HEK293 (cell line): Measurements from ENCODE around the gene DSCAM.

Source experiments
- CTCF ChIA-PET: fragments of 350-600 bp; formaldehyde crosslinking; extraction: SDS; loops from one replicate; lab custom pipeline; 2021; ENCODE audit warnings: antibody characterized with exemption; lab: Yijun Ruan, JAX
- POLR2A ChIA-PET: fragments of 300-600 bp; formaldehyde crosslinking; extraction: SDS; loops from one replicate; lab custom pipeline; 2020; ENCODE audit warnings: antibody characterized with exemption, inconsistent platforms; lab: Yijun Ruan, JAX
- H3K27ac ChIP-seq: fragments of 200-500 bp; sonication (Bioruptor generic); 2 replicates; pipeline ENCODE4 v1.5.1; 2014; ENCODE audit warnings: low read depth, low read length, control low read depth, inconsistent platforms; ENCODE audit errors: extremely low read depth
- H3K36me3 ChIP-seq, 2 experiments: fragments of 200-500 bp in 1 of 2; sonication (Bioruptor generic) in 1 of 2; 1 replicate in 1 of 2; 2 replicates in 1 of 2; pipeline ENCODE4 v1.5.1; 2014 to 2017; ENCODE audit warnings: inconsistent platforms in 2 of 2, low read length in 2 of 2; ENCODE audit not compliant: control insufficient read depth in 2 of 2, insufficient read depth in 1 of 2
- H3K4me1 ChIP-seq: fragments of 200-500 bp; sonication (Bioruptor generic); 2 replicates; pipeline ENCODE4 v1.5.1; 2014; ENCODE audit warnings: mild to moderate bottlenecking, low read length, inconsistent platforms; ENCODE audit not compliant: control insufficient read depth, insufficient read depth
- H3K4me3 ChIP-seq: 2 replicates; pipeline ENCODE4 v1.5.1; 2011; ENCODE audit warnings: low read depth, mild to moderate bottlenecking, control low read depth, low read length, moderate library complexity
- H3K9me3 ChIP-seq: fragments of 200-500 bp; sonication (Bioruptor generic); 2 replicates; pipeline ENCODE4 v1.5.1; 2014; ENCODE audit warnings: low read depth, low read length, inconsistent platforms; ENCODE audit not compliant: control insufficient read depth, insufficient read depth
- GLIS2 ChIP-seq: fragments of 450-650 bp; formaldehyde crosslinking; IDR thresholded peaks from 2 replicates; pipeline ENCODE4 v1.5.1; 2016; ENCODE audit warnings: missing biosample characterization, missing genetic modification characterization
- HOXA7 ChIP-seq: sonication (generic); formaldehyde crosslinking; IDR thresholded peaks from 2 replicates; pipeline ENCODE4 v1.8.1; 2022; ENCODE audit warnings: missing genetic modification reagents, borderline replicate concordance
- INSM2 ChIP-seq: fragments of 450-650 bp; formaldehyde crosslinking; IDR thresholded peaks from 2 replicates; pipeline ENCODE4 v1.5.1; 2016; ENCODE audit warnings: missing biosample characterization, missing genetic modification characterization
- KLF16 ChIP-seq: fragments of 450-650 bp; formaldehyde crosslinking; IDR thresholded peaks from 2 replicates; pipeline ENCODE4 v1.5.1; 2017; ENCODE audit warnings: missing biosample characterization, missing genetic modification characterization
- KLF9 ChIP-seq: fragments of 450-650 bp; formaldehyde crosslinking; IDR thresholded peaks from 2 replicates; pipeline ENCODE4 v1.5.1; 2016; ENCODE audit warnings: missing biosample characterization, missing genetic modification characterization, low read depth
- MZF1 ChIP-seq: fragments of 450-650 bp; formaldehyde crosslinking; IDR thresholded peaks from 2 replicates; pipeline ENCODE4 v1.5.1; 2017; ENCODE audit warnings: missing biosample characterization, missing genetic modification characterization, borderline replicate concordance
- OVOL3 ChIP-seq: fragments of 450-650 bp; formaldehyde crosslinking; IDR thresholded peaks from 2 replicates; pipeline ENCODE4 v1.5.1; 2016; ENCODE audit warnings: missing biosample characterization, missing genetic modification characterization
- PRDM1 ChIP-seq: fragments of 450-650 bp; formaldehyde crosslinking; IDR thresholded peaks from 2 replicates; pipeline ENCODE4; 2016; ENCODE audit warnings: missing biosample characterization, missing genetic modification characterization
- YY1 ChIP-seq: fragments of 450-650 bp; formaldehyde crosslinking; IDR thresholded peaks from 2 replicates; pipeline ENCODE4 v1.5.1; 2018; ENCODE audit warnings: missing biosample characterization, missing genetic modification characterization
- YY2 ChIP-seq: fragments of 450-650 bp; formaldehyde crosslinking; IDR thresholded peaks from 2 replicates; pipeline ENCODE4 v1.5.1; 2016; ENCODE audit warnings: missing biosample characterization, missing genetic modification characterization
- ZBTB49 ChIP-seq: fragments of 450-650 bp; formaldehyde crosslinking; IDR thresholded peaks from 2 replicates; pipeline ENCODE4 v1.5.1; 2016; ENCODE audit warnings: missing biosample characterization, missing genetic modification characterization, low read depth
- ZEB2 ChIP-seq: fragments of 450-650 bp; formaldehyde crosslinking; IDR thresholded peaks from 2 replicates; pipeline ENCODE4 v1.5.1; 2016; ENCODE audit warnings: missing biosample characterization, missing genetic modification characterization
- ZFP3 ChIP-seq: fragments of 450-650 bp; formaldehyde crosslinking; IDR thresholded peaks from 2 replicates; pipeline ENCODE4 v1.5.1; 2016; ENCODE audit warnings: low read depth, missing biosample characterization, missing genetic modification characterization
- ZIC2 ChIP-seq: fragments of 450-650 bp; formaldehyde crosslinking; IDR thresholded peaks from 2 replicates; pipeline ENCODE4 v1.5.1; 2016; ENCODE audit warnings: missing biosample characterization, missing genetic modification characterization
- ZNF114 ChIP-seq: fragments of 450-650 bp; formaldehyde crosslinking; IDR thresholded peaks from 2 replicates; pipeline ENCODE4 v1.5.0; 2017; ENCODE audit warnings: missing biosample characterization, missing genetic modification characterization
- ZNF140 ChIP-seq: fragments of 450-650 bp; formaldehyde crosslinking; IDR thresholded peaks from 2 replicates; pipeline ENCODE4 v1.5.1; 2016; ENCODE audit warnings: missing biosample characterization, missing genetic modification characterization
- ZNF16 ChIP-seq: fragments of 450-650 bp; formaldehyde crosslinking; IDR thresholded peaks from 2 replicates; pipeline ENCODE4 v1.5.1; 2016; ENCODE audit warnings: low read depth, missing biosample characterization, missing genetic modification characterization
- ZNF248 ChIP-seq: fragments of 450-650 bp; formaldehyde crosslinking; IDR thresholded peaks from 2 replicates; pipeline ENCODE4 v1.5.1; 2017; ENCODE audit warnings: missing biosample characterization, missing genetic modification characterization
- ZNF341 ChIP-seq: fragments of 450-650 bp; formaldehyde crosslinking; IDR thresholded peaks from 2 replicates; pipeline ENCODE4; 2016; ENCODE audit warnings: low read depth, missing biosample characterization, missing genetic modification characterization
- ZNF423 ChIP-seq: fragments of 450-650 bp; formaldehyde crosslinking; IDR thresholded peaks from 2 replicates; pipeline ENCODE4 v1.5.1; 2016; ENCODE audit warnings: missing biosample characterization, missing genetic modification characterization
- ZNF48 ChIP-seq: fragments of 450-650 bp; formaldehyde crosslinking; IDR thresholded peaks from 2 replicates; pipeline ENCODE4 v1.5.1; 2016; ENCODE audit warnings: missing biosample characterization, missing genetic modification characterization
- ZNF530 ChIP-seq: fragments of 450-650 bp; formaldehyde crosslinking; IDR thresholded peaks from 2 replicates; pipeline ENCODE4 v1.5.1; 2016; ENCODE audit warnings: low read depth, missing biosample characterization, missing genetic modification characterization
- ZNF580 ChIP-seq: fragments of 450-650 bp; formaldehyde crosslinking; IDR thresholded peaks from 2 replicates; pipeline ENCODE4 v1.5.1; 2016; ENCODE audit warnings: missing biosample characterization, missing genetic modification characterization
- ZNF600 ChIP-seq: fragments of 450-650 bp; formaldehyde crosslinking; IDR thresholded peaks from 2 replicates; pipeline ENCODE4 v1.5.1; 2016; ENCODE audit warnings: missing biosample characterization, missing genetic modification characterization
- ZNF624 ChIP-seq: fragments of 450-650 bp; formaldehyde crosslinking; IDR thresholded peaks from 2 replicates; pipeline ENCODE4 v1.5.1; 2017; ENCODE audit warnings: missing biosample characterization, missing genetic modification characterization
- ZNF626 ChIP-seq: fragments of 450-650 bp; sonication (Bioruptor Pico); formaldehyde crosslinking; IDR thresholded peaks from 2 replicates; pipeline ENCODE4 v1.5.1; 2018; ENCODE audit warnings: missing biosample characterization, missing genetic modification characterization, inconsistent platforms
- ZNF629 ChIP-seq: fragments of 450-650 bp; formaldehyde crosslinking; IDR thresholded peaks from 2 replicates; pipeline ENCODE4 v1.5.1; 2017; ENCODE audit warnings: missing biosample characterization, missing genetic modification characterization
- ZNF660 ChIP-seq: fragments of 450-650 bp; IDR thresholded peaks from 2 replicates; pipeline ENCODE4 v1.5.1; 2018; ENCODE audit warnings: missing biosample characterization, mild to moderate bottlenecking, missing genetic modification characterization
- ZNF670 ChIP-seq: fragments of 450-650 bp; formaldehyde crosslinking; IDR thresholded peaks from 2 replicates; pipeline ENCODE4 v1.5.1; 2016; ENCODE audit warnings: missing biosample characterization, missing genetic modification characterization, low read depth
- ZNF704 ChIP-seq: fragments of 450-650 bp; formaldehyde crosslinking; IDR thresholded peaks from 2 replicates; pipeline ENCODE4 v1.5.1; 2016; ENCODE audit warnings: missing biosample characterization, missing genetic modification characterization
- ZNF776 ChIP-seq: fragments of 450-650 bp; formaldehyde crosslinking; IDR thresholded peaks from 2 replicates; pipeline ENCODE4 v1.5.0; 2017; ENCODE audit warnings: missing biosample characterization, missing genetic modification characterization, borderline replicate concordance
- ZSCAN5A ChIP-seq: fragments of 450-650 bp; formaldehyde crosslinking; IDR thresholded peaks from 2 replicates; pipeline ENCODE4 v1.5.1; 2016; ENCODE audit warnings: missing biosample characterization, missing genetic modification characterization
- ZXDB ChIP-seq: fragments of 450-650 bp; formaldehyde crosslinking; IDR thresholded peaks from 2 replicates; pipeline ENCODE4 v1.5.1; 2016; ENCODE audit warnings: missing biosample characterization, missing genetic modification characterization

Gene DSCAM

GRCh38 chr21:40461008-40461407 is 385.9 kb downstream of the DSCAM start:
- Histone ChIP-seq H3K27ac (no peak overlapping the region), H3K36me3 (no peaks in the 10 kb centered on the region), H3K9me3 (no peaks in the 10 kb centered on the region), H3K4me1 (no peaks in the 10 kb centered on the region), H3K4me3 (no peak overlapping the region)
- POLR2A ChIA-PET: no interaction called here
- CTCF ChIA-PET: interaction anchor here (0.6 to 1.1 kb wide), 2 partner anchors 10 to 44 kb away, joined by 3 to 4 read pairs; no protein-coding TSS in a partner anchor
- no peak for TF ChIP-seq ZNF248
- no peak for TF ChIP-seq MZF1 (tag by site-specific recombination)
- no peak for TF ChIP-seq ZNF626 (tag by site-specific recombination)
- no peak for TF ChIP-seq KLF9 (tag by site-specific recombination)
- TF ChIP-seq ZBTB49 (tag by site-specific recombination): no peak
- no peak for TF ChIP-seq ZNF580 (tag by site-specific recombination)
- TF ChIP-seq ZFP3 (tag by site-specific recombination): no peak
- TF ChIP-seq ZNF114: no peak
- no peak for TF ChIP-seq ZNF670 (tag by site-specific recombination)
- TF ChIP-seq ZIC2 (tag by site-specific recombination): no peak
- no peak for TF ChIP-seq ZEB2 (tag by site-specific recombination)
- no peak for TF ChIP-seq HOXA7
- TF ChIP-seq ZNF530: no peak
- no peak for TF ChIP-seq PRDM1 (tag by site-specific recombination)
- no peak for TF ChIP-seq OVOL3 (tag by site-specific recombination)
- no peak for TF ChIP-seq INSM2 (tag by site-specific recombination)
- TF ChIP-seq ZNF624 (tag by site-specific recombination): no peak

- Histone ChIP-seq H3K27ac (no peak overlapping the region), H3K36me3 (no peaks in the 10 kb centered on the region), H3K4me3 (no peak overlapping the region), H3K9me3 (no peaks in the 10 kb centered on the region), H3K4me1 (no peaks in the 10 kb centered on the region)
- CTCF ChIA-PET: interaction anchor here (3.2 kb wide), 1 partner anchor 8 kb away, joined by 16 read pairs; no protein-coding TSS in a partner anchor
- POLR2A ChIA-PET: no interaction called here
- TF ChIP-seq ZNF660 (tag by site-specific recombination) (no peak), ZNF341 (tag by site-specific recombination) (no peak), GLIS2 (tag by site-specific recombination) (no peak), ZNF48 (no peak), ZNF600 (tag by site-specific recombination) (no peak), ZNF140 (tag by site-specific recombination) (no peak), KLF16 (tag by site-specific recombination) (no peak), ZNF776 (tag by site-specific recombination) (no peak), YY2 (tag by site-specific recombination) (no peak), ZXDB (tag by site-specific recombination) (no peak), ZNF423 (tag by site-specific recombination) (no peak), YY1 (tag by site-specific recombination) (no peak), ZNF629 (no peak), ZNF16 (no peak), ZSCAN5A (tag by site-specific recombination) (no peak), ZNF704 (tag by site-specific recombination) (no peak), ZNF624 (tag by site-specific recombination) (no peak)
Measured at GRCh38 chr21:40457741-40458140, 389.2 kb downstream of the DSCAM start.
